Urinary bladder (tissue), 4 donors: Measurements from ENCODE around the gene CHST15. TPM values are rescaled to one million over a fixed set of nuclear protein-coding genes. Genes with fewer than 3 reads are reported as not detected.

Experiments
- DNase-seq: peaks from one replicate; pipeline ENCODE4 v3.0.0-alpha.2; 2015; ENCODE audit errors: extremely low spot score
- H3K27ac ChIP-seq: one replicate; pipeline ENCODE4 v1.5.1; 2013; ENCODE audit warnings: low read depth, mild to moderate bottlenecking, moderate library complexity
- H3K36me3 ChIP-seq: one replicate; pipeline ENCODE4 v1.6.1; 2013; ENCODE audit warnings: mild to moderate bottlenecking, moderate library complexity; ENCODE audit not compliant: insufficient read depth
- H3K4me1 ChIP-seq: one replicate; pipeline ENCODE4 v1.6.1; 2013; ENCODE audit warnings: mild to moderate bottlenecking, moderate library complexity; ENCODE audit not compliant: insufficient read depth
- H3K4me3 ChIP-seq: one replicate; pipeline ENCODE4 v1.5.1; 2013; ENCODE audit warnings: low read depth, low read length
- WGBS: extraction: QIAGEN DNeasy Blood & Tissue Kit; methylation state at CpG from one replicate; pipeline ENCODE4 v1.1.7; 2013; 5-methylcytosine and 5-hydroxymethylcytosine counted together
- polyA plus RNA-seq: library from polyadenylated mRNA; stranded (reverse); fragments of 200-250 nt; gene quantifications from one replicate; pipeline ENCODE4 v1.2.3, GENCODE V29; 2013
- total RNA-seq: library from RNA; depleted of rRNA; stranded (reverse); fragments of >200 nt; gene quantifications from one replicate; pipeline ENCODE4 v1.2.3, GENCODE V29; 2014
- donor health status: healthy with polysubstance abuse.
- donor health status: healthy.

Gene CHST15
- total and polyA plus RNA-seq, 2 donors: 7.8 to 17.8 TPM

DNA sequence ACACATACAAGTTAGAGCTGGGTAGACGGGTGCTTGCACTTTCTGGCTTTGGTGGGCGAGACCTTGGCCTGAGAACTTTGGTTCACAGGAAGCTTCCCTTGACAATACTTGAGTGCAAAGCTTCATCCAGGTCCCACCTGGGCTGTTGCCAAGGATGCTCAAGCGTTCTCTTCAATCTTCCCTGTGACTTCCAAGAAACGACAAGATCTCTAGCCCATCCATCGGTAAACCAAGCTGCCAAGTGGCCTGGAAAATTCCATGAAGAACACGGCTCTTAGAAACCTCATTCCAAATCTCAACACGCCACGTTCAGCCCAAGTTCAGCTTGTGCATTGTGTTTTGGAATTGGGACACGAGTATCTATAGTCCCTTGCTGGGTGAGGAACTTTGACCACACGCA lies 84.7 kb downstream of the CHST15 start:
- Histone ChIP-seq H3K36me3 (no peaks in the 10 kb centered on the region), H3K27ac (no peak overlapping the region), H3K4me1 (no peaks in the 10 kb centered on the region), H3K4me3 (no peak overlapping the region)
- WGBS: 74% methylated on average over 10 of the region's 10 CpGs
- DNase-seq: no peak

DNA sequence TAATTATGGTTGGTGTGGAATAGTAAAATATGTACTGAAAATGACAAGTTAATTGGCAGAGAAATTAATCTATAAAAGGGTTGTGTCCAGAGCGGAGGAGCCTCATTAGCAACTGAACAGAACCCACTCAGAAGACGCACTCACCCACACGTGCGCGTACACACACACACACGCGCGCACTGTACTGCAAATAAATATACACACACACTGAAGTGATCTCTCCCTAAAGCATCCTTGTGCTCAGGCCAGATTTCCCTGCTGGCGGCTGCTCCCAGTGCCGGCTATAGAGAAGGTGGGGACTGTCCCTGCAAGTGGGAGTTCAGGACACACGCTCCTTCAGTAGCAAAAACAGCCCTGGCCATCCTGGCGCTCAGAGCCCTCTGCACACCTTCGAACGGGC lies 85.2 kb downstream of the CHST15 start:
- 75% methylated on average over 14 of the region's 14 CpGs for WGBS
- no peak for DNase-seq
- Histone ChIP-seq H3K4me3 (no peak overlapping the region), H3K27ac (no peak overlapping the region), H3K36me3 (no peaks in the 10 kb centered on the region), H3K4me1 (no peaks in the 10 kb centered on the region)

DNA sequence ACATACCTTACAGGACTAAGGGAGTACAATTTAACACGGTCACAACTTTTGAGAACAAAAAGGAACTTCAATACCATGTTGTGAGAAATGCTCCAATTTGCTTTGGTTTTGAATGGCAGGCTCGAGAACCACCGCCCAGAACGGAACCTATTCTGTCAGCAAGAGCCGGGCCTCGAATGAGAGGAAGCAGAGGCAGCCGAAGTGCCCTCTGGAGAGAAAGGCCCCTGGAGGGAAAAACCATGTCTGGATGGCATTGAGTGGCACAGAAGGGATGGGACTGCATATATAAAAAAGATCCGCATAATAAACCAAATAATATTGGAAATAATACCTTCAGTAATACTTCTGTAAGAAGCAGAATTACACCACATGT lies 85.6 kb downstream of the CHST15 start:
- H3K4me1 ChIP-seq: no peaks in the 10 kb centered on the region

DNA sequence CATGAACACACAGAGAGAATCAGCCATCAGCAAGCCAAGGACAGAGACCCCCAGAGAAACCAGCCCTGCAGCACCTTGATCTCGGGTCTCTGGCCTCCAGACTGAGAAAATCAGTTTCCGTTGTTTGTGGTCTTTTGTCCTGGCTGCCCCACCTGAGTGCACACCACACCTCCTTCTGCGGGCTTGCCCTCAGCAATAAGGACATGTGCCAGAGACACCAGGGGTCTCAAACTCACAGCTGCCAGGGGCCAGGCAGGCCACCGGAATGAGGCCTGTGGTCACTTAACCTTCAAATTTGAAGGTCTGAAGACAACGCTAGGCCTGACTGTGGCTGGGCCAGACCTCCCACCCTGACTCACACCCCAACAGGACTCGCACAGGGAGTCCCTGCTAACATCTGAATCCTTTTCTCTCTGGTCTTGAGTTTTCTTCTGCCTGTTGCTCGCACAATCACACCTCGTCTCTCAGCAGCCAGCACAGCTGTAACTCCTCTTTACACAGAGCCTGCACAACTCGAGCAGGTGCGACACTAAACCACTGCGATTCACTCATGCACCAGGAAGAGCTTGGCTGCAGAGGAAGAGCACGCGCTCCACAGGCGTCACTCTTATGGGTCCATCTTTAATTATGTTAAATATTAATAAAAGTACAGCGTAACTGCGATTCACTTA lies 86.2 kb downstream of the CHST15 start:
- H3K36me3 ChIP-seq: no peaks in the 10 kb centered on the region
- WGBS: 94% methylated on average over 16 of the region's 16 CpGs

More for the DNA sequence above, 85.6 kb downstream of the CHST15 start:
- WGBS: 95% methylated on average over 8 of the region's 8 CpGs
- Histone ChIP-seq H3K4me3 (no peak overlapping the region), H3K27ac (no peak overlapping the region), H3K36me3 (no peaks in the 10 kb centered on the region)
- DNase-seq: no peak

DNA sequence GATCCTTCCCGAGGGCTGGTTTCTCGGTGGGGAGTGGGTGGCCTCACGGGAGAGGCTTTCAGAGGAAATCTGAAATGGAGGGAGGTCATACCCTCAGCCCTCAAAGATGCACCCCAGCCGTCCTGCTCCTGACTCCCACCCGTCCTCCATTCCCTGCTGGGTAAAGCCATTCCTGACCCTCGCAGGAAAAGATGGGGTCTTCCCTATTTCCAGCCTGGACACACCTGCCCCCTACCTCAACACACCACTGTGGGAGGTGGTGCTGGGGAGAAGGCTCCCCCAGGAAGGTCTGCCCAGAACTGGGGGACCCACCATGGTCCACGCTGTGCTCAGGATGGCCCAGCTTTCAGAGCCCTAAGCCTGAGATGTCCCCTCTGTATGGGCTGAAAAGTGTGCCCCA lies 86.9 kb downstream of the CHST15 start:
- 83% methylated on average over 7 of the region's 7 CpGs for WGBS
- no peak overlapping the region for H3K27ac ChIP-seq
- no peaks in the 10 kb centered on the region for H3K36me3 ChIP-seq
- no peaks in the 10 kb centered on the region for H3K4me1 ChIP-seq
- no peak overlapping the region for H3K4me3 ChIP-seq
- DNase-seq: no peak

More for the DNA sequence above, 86.2 kb downstream of the CHST15 start:
- H3K4me1 ChIP-seq: no peaks in the 10 kb centered on the region
- H3K4me3 ChIP-seq: no peak overlapping the region
- no peak for DNase-seq
- H3K27ac ChIP-seq: no peak overlapping the region

DNA sequence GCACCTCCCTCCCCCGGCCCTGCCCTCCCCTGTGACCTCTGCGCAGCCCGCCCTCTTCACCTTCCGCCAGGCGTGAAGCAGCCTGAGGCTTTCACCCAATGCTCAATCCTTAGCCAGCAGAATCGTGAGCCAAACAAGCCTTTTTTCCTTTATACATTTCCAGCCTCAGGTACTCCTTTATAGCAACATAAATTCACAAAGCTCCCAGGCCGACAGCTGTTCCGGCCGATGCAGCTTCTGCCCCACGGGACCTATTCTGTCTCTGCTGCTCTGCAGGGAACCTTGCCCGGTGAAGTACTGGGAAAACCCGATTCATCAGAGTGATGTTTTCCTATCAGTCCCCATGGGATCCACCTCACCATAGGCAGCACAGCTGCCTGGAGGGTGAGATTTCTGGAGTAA lies 87.4 kb downstream of the CHST15 start:
- DNase-seq: no peak
- no peak overlapping the region for H3K4me3 ChIP-seq
- no peak overlapping the region for H3K27ac ChIP-seq
- H3K36me3 ChIP-seq: no peaks in the 10 kb centered on the region
- 56% methylated on average over 12 of the region's 12 CpGs for WGBS
- no peaks in the 10 kb centered on the region for H3K4me1 ChIP-seq

DNA sequence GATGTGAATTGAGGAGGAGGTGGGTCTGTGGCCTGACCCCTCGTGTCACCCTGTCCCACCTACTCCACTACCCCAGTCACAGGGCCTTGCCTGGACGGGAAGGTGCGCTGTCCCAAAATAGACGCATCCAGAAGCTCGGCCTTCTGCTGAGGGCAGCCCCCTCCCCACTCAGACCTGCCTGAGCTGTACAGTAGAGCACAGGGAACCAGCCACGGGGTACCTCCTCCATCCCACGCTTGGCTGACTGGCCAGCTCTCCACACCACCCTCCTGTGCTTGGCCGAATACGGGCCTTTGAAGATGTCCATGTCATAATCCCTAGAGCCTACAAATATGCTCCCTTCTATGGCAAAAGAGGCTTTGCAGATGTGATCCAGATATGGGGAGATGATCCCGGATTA lies 88.3 kb downstream of the CHST15 start:
- Histone ChIP-seq H3K4me1 (no peaks in the 10 kb centered on the region), H3K4me3 (no peak overlapping the region), H3K27ac (no peak overlapping the region), H3K36me3 (no peaks in the 10 kb centered on the region)
- WGBS: 85% methylated on average over 10 of the region's 10 CpGs
- no peak for DNase-seq

DNA sequence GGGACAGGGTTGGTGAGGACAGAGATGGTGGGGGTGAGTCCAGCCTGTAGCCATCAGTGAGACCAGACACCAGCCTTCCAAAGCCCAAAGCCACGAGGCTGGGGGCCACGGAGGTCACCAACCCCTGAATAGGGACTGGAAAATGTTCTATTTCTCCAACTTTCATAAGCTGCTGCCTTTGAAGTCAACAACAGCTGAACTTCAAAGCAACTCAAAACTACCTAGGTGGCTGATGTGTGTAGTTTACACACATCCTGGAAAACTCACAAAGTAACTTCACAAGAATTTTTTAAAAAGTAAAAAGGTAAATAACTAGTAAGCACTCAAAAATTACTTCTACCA lies 88.8 kb downstream of the CHST15 start:
- DNase-seq: no peak
- WGBS: 80% methylated on average over 2 of the region's 2 CpGs
- H3K27ac ChIP-seq: no peak overlapping the region
- H3K36me3 ChIP-seq: no peaks in the 10 kb centered on the region
- H3K4me3 ChIP-seq: no peak overlapping the region
- no peaks in the 10 kb centered on the region for H3K4me1 ChIP-seq

DNA sequence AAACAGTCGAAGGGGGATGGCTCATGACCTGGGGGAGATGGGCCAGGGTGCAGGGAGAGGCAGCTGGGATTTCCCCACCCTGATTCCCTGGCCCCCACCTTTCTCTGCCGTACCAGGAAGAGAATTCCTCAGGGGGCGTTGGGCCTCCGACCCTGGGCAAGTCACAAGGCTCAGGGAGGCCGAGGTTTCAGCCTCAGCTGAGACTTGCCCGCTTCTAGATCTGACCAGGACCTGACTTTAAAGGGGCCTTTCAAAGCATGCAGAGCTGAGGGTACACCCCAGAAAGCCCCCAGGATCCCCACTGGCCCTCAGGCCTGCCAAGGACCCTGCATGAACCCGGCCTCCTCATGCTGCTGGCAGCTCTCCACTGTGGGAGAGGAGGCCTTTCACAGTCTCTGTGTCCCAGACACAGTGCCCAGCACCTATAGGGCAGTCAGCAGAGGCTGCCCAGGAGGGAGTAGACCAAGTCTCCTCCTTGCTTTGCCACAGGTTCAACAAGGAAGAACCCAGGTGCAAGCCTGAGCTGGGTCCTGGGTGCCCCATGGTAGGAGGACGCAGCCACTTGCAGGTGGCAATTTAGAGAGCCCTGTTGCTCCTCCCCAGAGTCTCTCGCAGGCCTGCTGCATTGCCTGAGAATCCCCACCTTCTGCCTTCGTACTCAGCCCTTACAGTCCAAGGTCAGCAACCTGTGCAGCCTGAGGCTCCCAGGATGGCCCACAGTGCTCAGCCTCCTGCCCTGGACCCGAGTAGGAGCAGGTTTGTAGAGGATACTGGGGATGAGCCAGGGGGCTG lies 89.3 kb downstream of the CHST15 start:
- no peaks in the 10 kb centered on the region for H3K4me1 ChIP-seq
- no peak overlapping the region for H3K27ac ChIP-seq
- no peaks in the 10 kb centered on the region for H3K36me3 ChIP-seq
- WGBS: 82% methylated on average over 11 of the region's 11 CpGs
- H3K4me3 ChIP-seq: no peak overlapping the region
- no peak for DNase-seq

DNA sequence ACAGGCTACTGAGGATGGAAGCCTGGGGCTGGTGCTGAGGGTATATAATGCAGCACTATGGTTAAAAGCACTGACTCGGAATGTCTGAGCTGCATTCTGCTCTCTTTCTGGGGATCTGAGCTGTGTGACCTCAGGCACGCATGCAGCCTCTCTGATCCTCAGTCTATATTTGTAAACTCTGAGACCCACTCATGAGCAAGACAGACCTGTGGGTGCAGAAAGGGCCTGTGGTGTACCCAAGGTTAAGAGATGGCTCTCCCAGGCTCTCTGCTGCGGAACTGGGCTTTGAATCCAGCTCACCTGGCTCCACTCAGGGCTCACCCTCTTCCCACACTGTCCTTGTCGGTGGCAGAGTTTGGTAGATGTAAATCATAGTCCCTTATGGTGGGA lies 89.9 kb downstream of the CHST15 start:
- WGBS: 68% methylated on average over 4 of the region's 4 CpGs
- no peak for DNase-seq
- Histone ChIP-seq H3K36me3 (no peaks in the 10 kb centered on the region), H3K4me3 (no peak overlapping the region), H3K27ac (no peak overlapping the region), H3K4me1 (no peaks in the 10 kb centered on the region)

DNA sequence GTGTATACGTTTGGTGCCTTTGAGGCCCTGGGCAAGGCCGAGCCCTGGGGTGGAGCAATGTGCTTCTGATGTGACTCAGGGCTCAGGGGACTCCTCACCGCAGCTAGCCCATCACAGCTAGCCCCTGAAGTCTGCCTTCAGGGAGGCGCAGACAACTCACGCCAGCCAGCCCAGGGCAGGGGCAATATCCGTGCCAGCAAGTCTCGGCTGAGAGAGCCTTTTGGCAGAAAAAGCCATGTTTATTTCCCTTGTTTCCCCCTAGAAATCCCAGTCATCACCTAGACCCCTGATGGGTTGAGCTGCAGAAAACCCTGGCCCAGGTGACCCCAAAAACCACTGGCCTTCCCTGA lies 90.4 kb downstream of the CHST15 start:
- no peak for DNase-seq
- WGBS: 91% methylated on average over 7 of the region's 7 CpGs

DNA sequence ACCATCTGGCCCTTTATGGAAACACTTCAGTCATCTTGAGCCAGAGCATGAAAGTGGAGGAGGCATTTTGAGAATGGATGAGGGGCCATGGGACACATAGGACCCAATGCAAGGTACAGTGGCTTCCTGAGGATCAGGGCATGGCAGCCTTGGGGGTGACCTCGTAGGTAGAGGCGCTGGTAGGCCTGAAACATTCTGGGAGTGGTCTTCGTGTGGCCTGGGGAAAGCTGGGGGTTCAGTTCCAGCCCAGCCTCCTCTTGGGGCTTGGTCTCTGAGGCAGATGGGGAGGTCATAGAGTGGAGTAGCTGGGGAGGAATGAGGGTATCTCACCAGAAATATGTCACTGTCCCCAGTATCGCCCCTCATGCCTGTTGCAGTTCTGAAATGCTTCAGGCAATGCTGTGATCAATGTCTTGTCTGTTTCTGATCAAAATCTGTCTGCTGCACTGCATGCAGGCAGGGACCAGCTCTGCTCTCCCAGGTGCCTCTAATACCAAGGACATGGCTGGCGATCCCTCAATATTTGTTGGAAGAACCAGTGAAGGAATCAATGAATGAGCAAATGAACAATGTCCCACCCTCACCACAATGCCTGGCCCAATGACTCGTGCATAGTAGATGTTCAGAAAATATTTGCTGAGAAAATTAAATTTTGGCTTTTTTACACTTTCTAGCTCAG lies 90.9 kb downstream of the CHST15 start:
- DNase-seq: no peak
- H3K4me1 ChIP-seq: no peaks in the 10 kb centered on the region
- no peak overlapping the region for H3K27ac ChIP-seq

More for the DNA sequence above, 90.4 kb downstream of the CHST15 start:
- Histone ChIP-seq H3K27ac (no peak overlapping the region), H3K4me3 (no peak overlapping the region), H3K4me1 (no peaks in the 10 kb centered on the region), H3K36me3 (no peaks in the 10 kb centered on the region)

DNA sequence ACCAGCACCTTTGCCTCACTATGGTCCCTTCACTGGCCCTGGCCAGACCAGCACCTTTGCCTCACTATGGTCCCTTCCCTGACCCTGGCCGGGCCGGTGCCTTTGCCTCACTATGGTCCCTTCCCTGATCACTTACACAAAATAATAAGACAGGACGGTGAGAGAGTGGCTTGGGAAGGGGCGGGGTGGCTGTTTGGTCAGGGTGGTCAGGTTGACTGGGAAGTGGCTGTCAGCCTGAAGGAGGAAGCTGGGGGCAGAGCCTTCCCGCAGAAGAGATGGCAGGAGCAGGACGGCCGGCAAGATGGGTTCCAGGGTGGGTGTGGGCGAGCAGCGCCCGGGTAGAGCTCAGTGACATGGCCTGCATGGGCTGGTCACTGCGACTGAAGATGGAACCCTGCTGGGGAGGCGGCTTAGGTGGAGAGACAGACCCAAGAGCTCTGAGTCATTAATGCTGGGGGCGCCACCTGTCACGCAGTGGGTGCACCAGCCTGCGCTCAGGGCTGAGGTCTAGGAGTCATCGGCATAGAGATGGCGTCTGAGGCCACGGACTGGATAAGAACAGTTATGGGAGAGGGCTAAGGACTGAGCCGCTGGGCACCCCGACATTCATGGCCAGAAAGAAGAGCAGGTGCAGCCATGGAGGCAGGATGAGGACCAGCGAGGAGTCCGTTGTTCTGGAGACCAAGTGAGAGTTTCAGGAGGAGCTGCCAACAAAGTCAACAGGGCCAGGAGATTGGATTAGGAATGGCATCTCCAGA lies 91.8 kb downstream of the CHST15 start:
- DNase-seq: no peak
- Histone ChIP-seq H3K4me3 (no peak overlapping the region), H3K36me3 (no peaks in the 10 kb centered on the region), H3K4me1 (no peaks in the 10 kb centered on the region), H3K27ac (no peak overlapping the region)
- WGBS: 94% methylated on average over 22 of the region's 22 CpGs

More for the DNA sequence above, 90.9 kb downstream of the CHST15 start:
- 91% methylated on average over 6 of the region's 6 CpGs for WGBS
- no peak overlapping the region for H3K4me3 ChIP-seq
- H3K36me3 ChIP-seq: no peaks in the 10 kb centered on the region
